ENCODE results near the gene SLC6A13.

Gene SLC6A13

GRCh38 chr12:212715-213526 lies 49.7 kb downstream of the SLC6A13 start:
- no peak for DNase-seq

- no peak for DNase-seq
These were observed 50.3 kb downstream of the SLC6A13 start for GRCh38 chr12:212415-212714.

GRCh38 chr12:211639-212414 lies 50.8 kb downstream of the SLC6A13 start:
- DNase-seq = no peak

DNA sequence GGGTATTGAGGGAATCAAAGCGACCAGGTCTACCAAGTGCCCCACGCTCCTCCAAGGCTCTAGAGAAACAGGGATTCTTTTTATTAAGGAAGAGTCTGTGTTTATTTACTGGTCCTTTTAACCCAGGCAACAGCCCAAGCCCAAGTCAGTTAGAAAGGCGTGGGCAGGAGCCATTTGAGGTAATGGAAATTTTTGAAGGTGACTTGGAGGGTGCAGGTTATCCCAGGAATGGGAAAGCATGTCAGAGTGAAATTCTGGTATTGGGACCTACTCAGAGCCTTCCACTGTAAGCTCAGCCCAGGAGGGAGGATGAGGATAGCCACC lies 51.5 kb downstream of the SLC6A13 start:
- no peak for DNase-seq

- no peak for DNase-seq
These were observed 52.1 kb downstream of the SLC6A13 start for GRCh38 chr12:210277-211141.

DNA sequence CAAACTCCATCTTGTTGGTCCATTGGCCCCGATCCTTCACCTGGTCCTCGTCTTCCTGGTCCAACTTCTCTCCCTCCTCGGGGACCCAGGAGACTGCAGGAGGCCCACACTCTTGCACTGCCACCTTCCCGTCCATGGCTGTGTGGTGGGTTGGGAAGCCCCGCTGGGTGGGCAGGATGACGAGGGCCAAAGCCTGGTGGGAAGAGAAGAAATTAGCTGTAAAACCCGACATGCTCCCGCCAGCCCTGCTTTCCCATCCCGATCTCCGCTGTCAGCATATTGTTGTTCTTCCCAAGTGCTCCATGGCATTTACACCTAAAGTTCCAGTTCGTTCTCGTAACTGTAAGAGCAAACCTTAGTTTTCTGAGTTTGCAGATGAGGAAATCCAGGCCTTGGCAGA lies 52.8 kb downstream of the SLC6A13 start:
- no peak for DNase-seq

DNA sequence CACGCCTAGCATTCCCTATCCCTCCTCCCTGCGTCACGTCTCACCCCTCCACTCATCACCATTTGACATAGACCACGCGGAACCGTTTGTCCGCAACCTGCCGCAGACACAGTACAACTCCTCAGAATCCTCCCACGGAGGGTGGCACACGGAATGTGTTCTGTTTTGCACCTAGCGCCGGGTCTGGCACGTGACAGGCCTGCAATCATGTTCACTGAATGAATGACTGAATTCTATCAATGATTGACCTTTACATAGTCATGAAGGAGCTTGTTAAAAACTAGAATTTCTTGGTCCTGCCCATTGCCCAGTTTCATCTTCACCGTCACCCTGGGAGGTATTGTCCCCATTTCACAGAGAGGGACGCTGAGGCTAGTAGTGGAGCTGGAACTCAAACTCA lies 53.4 kb downstream of the SLC6A13 start:
- DNase-seq = no peak

DNA sequence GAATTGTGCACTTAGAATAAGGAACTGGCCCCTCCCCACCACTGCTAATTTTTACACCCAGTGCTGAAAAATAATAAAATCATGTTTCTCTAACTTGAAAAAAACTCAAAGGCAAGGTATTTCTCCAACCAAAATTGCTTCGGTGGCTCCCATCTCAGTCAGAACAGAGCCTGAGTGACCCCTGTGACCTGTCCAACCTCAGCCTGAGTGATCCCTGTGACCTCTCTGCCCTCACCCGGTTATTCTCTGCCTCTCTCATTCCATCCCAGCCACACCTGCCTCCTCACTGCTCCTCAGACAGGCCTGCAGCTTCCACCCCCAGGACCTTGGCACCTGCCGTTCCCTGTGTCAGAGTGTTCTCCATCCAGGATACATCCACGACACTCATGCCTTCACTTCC lies 53.8 kb downstream of the SLC6A13 start:
- no peak for DNase-seq

GRCh38 chr12:207804-208203 lies 54.8 kb downstream of the SLC6A13 start:
- no peak for DNase-seq

GRCh38 chr12:206746-207440 lies 55.7 kb downstream of the SLC6A13 start:
- no peak for DNase-seq

DNA sequence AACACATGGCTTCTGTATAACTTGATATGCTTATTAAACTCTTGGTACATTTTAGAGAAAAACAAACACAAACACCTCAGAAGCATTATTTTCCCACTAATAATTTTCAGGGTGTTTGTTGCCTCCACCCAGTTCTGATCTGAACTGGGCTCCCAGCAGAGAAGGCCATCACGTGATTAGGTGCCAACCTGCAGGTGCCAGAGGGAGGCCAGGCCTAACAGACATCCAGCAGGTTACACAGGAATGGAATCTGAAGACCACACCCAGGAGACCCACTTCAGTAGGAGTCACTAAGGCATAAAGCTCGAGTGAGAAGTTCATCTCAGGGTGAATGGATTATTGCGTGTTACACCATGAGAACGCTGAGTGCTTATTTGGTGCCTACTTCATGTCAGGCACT lies 57.6 kb downstream of the SLC6A13 start:
- no peak for DNase-seq

- no peak for DNase-seq
These were observed 58.4 kb downstream of the SLC6A13 start for GRCh38 chr12:204261-204678.

DNA sequence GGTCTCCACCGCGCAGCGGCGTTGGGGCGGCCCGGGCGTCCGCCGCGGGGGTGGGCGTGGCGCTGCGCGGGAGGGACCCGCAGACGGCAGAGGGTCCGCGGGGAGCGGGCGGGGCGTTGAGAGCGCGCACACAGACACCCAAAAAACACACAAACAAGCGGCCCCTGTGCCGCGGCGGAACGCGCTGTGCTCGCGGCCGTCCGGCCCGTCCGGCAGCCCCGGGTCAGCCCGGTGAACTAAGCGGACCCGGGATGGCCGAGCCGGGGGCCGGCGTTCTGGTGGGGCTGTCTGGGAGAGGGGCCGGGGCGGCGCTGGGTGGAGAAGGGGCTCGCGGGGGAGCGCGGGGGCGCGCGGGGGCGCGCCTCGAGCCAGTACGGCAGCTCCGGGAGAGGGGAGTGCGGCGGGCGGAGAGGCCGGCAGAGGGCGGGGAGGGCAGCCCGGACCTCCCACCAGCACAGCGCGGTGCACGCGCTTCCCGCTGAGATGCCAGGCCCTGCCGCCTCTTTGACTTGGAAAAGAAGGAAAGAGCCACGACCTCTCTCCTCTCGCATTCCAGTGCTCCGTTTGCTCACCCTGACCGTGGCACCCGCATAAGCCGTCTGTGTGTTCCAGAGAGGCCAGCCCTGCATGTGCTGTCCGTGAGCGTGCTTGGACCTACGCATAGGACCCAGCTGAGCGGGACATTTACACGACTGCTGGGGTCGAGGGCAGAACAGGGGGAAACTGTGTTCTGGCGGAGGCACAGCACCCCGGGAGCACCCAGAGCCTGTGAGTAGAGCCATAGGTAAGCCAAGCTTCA lies 59.0 kb downstream of the SLC6A13 start:
- DNase-seq = peak; percentile 45

DNA sequence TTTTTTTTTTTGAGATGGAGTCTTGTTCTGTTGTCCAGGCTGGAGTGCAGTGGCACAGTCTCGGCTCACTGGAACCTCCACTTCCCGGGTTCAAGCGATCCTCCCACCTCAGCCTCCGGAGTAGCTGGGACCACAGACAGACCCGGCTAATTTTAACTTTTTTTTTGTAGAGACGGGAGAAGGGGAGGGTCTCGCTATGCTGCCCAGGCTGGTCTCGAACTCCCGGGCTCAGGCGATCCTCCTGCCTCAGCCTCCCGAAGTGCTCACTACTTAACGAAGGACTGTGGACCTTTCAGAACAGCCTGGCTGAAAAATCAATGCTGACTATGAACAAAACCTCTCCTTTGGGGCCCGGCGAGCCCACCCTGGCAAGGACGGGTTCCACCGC lies 59.6 kb downstream of the SLC6A13 start:
- no peak for DNase-seq

- DNase-seq = peak; percentile 86
These were observed 60.4 kb downstream of the SLC6A13 start for GRCh38 chr12:202081-202731.

DNA sequence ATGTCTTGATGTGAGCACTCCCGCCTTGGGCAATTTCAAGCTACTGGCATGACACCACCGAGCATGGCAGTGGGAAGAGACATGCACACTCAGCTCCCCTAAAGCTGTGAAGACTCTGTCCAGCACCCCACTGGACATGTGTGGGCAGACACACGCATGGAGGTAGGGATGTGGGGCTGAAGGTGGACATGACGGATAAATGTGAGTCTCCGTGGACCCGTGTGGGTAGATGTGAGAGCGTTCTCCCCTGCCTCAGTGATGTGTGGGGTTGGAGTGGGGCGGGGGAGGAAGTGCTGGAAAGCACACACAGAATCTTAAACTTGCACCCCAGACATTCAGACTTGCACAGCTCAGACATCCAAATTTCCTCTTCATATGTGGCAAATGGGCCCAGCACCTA lies 61.3 kb downstream of the SLC6A13 start:
- DNase-seq = no peak

- no peak for DNase-seq
These were observed 63.9 kb downstream of the SLC6A13 start for GRCh38 chr12:198705-199104.

DNA sequence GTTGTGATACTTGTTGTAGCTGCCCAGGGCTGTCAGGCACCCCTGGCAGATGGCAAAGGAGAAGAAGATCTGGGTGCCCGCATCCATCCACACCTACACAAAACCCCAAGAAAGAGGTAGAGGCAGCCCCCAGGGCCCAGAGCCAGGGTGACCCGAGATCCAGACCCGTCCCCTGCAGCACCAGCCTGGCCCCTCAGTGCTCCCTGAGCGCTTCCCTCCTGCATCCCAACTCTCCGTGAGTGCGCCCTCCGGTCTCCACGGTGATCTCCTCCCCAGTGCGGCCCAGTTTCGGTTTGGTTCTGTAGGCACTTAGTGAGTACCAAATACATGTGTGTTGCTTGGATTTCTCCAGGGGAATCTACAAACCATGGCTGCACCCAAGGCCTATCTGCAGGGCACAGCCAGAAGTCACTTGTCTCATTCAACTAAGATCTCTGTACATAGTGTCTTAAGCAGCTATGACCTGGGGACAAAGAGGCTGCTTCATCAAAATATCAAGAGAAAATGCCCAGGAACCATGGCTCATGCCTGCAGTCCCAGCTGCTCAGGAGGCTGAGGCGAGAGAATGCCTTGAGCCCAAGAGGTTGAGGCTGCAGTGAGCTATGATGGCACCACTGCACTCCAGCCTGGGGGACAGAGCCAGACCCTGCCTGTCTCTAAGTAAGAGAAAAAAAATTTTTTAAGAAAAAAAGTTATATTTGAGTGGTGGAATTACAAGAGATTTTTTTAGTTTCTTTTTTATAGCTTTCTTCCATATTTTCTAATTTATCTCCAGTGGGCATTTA lies 64.5 kb downstream of the SLC6A13 start:
- DNase-seq = no peak

DNA sequence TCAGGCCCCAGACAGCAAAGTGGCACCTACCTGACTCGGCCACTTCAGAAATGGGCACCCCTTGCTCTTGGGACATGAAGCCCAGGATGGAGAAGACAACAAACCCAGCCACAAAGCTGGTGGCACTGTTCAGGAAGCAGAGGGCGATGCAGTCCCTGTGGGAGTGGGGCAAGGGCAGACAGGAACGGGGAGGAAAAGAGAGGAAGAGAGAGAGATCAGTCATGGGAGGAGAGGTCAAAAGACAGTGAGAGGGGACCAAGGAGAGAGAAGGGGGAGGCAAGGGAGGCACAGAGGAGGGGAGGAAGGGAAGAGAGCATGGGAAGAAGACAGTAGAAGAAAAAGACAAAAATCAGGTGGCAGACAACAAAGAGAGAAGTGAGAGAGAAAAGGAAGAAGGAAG lies 65.3 kb downstream of the SLC6A13 start:
- no peak for DNase-seq

- no peak for DNase-seq
These were observed 66.2 kb downstream of the SLC6A13 start for GRCh38 chr12:196436-196835.

- no peak for DNase-seq
These were observed 66.7 kb downstream of the SLC6A13 start for GRCh38 chr12:195951-196350.
